ENCODE measurements around the gene IFI30. TPM values are rescaled to one million over a fixed set of nuclear protein-coding genes. Genes with fewer than 3 reads are reported as not detected.
A peak's percentile ranks its signal among the peaks of the same experiment; 100 is the strongest.

The IFI30 gene
- total RNA-seq, 4 donors from 2014 or later, result 10.0 to 50.8 (median 32.8) TPM

- 56% methylated on average over 14 of the region's 27 CpGs; no CpG with 5 or more reads in 1 of the 2 donors for WGBS, 2 donors (ENCODE audit: low coverage in 1 of 2)
- Histone ChIP-seq H3K27me3 (no peaks in the 10 kb centered on the region), H3K4me3 (peak overlapping the region in 2 of 4 donors; percentile 1 to 88), H3K27ac (peak overlapping the region; percentile 87 to 96 (median 92)), H3K36me3 (peaks cover 0 to 6% (median 0%) of the 10 kb centered on the region in 4 donors), H3K9me3 (no peaks in the 10 kb centered on the region), H3K4me1 (peaks cover 14 to 24% (median 19%) of the 10 kb centered on the region in 4 donors)
- peak in 1 of 3 donors; percentile 14 for TF ChIP-seq POLR2AphosphoS5 (IDR thresholded peaks at IDR 0.05)
- TF ChIP-seq EP300 (IDR thresholded peaks at IDR 0.05; ENCODE audit: low read depth), result no peak
- TF ChIP-seq CTCF (IDR thresholded peaks at IDR 0.05), result no peak
- DNase-seq, result peak; percentile 49
- in situ Hi-C loops (cut with MboI; ENCODE audit: low pct_ligation_motif_present in 1 of 4, low pct_unique_long_range_greater_than_20kb in 1 of 4, low sequenced_read_pairs in 3 of 4), result no loop called here
- intact Hi-C loops (cut with DNase I; ENCODE audit: low total_unique reads), result no loop called here
Observed at GRCh38 chr19:18194554-18195238, 21.1 kb downstream of the IFI30 start.

GRCh38 chr19:18196511-18196845, 22.9 kb downstream of the IFI30 start:
- WGBS, 2 donors (ENCODE audit: low coverage in 1 of 2), result 82 to 86% methylated on average over 4 to 7 of the region's 7 CpGs
- no peak for DNase-seq
- in situ Hi-C loops (cut with MboI; ENCODE audit: low pct_ligation_motif_present in 1 of 4, low pct_unique_long_range_greater_than_20kb in 1 of 4, low sequenced_read_pairs in 3 of 4), result no loop called here
- Histone ChIP-seq H3K27ac (no peak overlapping the region), H3K36me3 (peaks cover 0 to 6% (median 0%) of the 10 kb centered on the region in 4 donors), H3K4me1 (peaks cover 14 to 23% (median 19%) of the 10 kb centered on the region in 4 donors), H3K4me3 (no peak overlapping the region), H3K27me3 (no peaks in the 10 kb centered on the region), H3K9me3 (no peaks in the 10 kb centered on the region)
- TF ChIP-seq EP300 (IDR thresholded peaks at IDR 0.05; ENCODE audit: low read depth) (no peak), CTCF (IDR thresholded peaks at IDR 0.05) (no peak), POLR2A (IDR thresholded peaks at IDR 0.05) (no peak)
- intact Hi-C loops (cut with DNase I; ENCODE audit: low total_unique reads), result no loop called here

- 90 to 94% methylated on average over 8 to 18 of the region's 18 CpGs for WGBS, 2 donors (ENCODE audit: low coverage in 1 of 2)
- intact Hi-C loops (cut with DNase I; ENCODE audit: low total_unique reads), result no loop called here
- in situ Hi-C loops (cut with MboI; ENCODE audit: low pct_ligation_motif_present in 1 of 4, low pct_unique_long_range_greater_than_20kb in 1 of 4, low sequenced_read_pairs in 3 of 4), result no loop called here
Observed at GRCh38 chr19:18197306-18197705, 23.7 kb downstream of the IFI30 start.

GRCh38 chr19:18197941-18198340, 24.3 kb downstream of the IFI30 start:
- Histone ChIP-seq H3K4me3 (no peak overlapping the region), H3K9me3 (no peaks in the 10 kb centered on the region), H3K27ac (no peak overlapping the region), H3K36me3 (peaks cover 0 to 6% (median 0%) of the 10 kb centered on the region in 4 donors), H3K4me1 (peaks cover 14 to 23% (median 21%) of the 10 kb centered on the region in 4 donors), H3K27me3 (no peaks in the 10 kb centered on the region)
- 79 to 80% methylated on average over 1 to 6 of the region's 6 CpGs for WGBS, 2 donors (ENCODE audit: low coverage in 1 of 2)
- in situ Hi-C loops (cut with MboI; ENCODE audit: low pct_ligation_motif_present in 1 of 4, low pct_unique_long_range_greater_than_20kb in 1 of 4, low sequenced_read_pairs in 3 of 4) (no loop called here), intact Hi-C loops (cut with DNase I; ENCODE audit: low total_unique reads) (no loop called here)
- TF ChIP-seq EP300 (IDR thresholded peaks at IDR 0.05; ENCODE audit: low read depth) (no peak), CTCF (IDR thresholded peaks at IDR 0.05) (no peak), POLR2AphosphoS5 (IDR thresholded peaks at IDR 0.05) (no peak), POLR2A (IDR thresholded peaks at IDR 0.05) (no peak)
- DNase-seq, result no peak

More at GRCh38 chr19:18197306-18197705, 23.7 kb downstream of the IFI30 start:
- H3K36me3 ChIP-seq, result peaks cover 0 to 6% (median 0%) of the 10 kb centered on the region in 4 donors
- H3K4me1 ChIP-seq, result peaks cover 14 to 18% (median 17%) of the 10 kb centered on the region in 4 donors
- DNase-seq, result no peak
- no peak overlapping the region for H3K27ac ChIP-seq
- no peaks in the 10 kb centered on the region for H3K9me3 ChIP-seq
- no peaks in the 10 kb centered on the region for H3K27me3 ChIP-seq
- no peak overlapping the region for H3K4me3 ChIP-seq
- no peak for TF ChIP-seq POLR2A (IDR thresholded peaks at IDR 0.05)
- TF ChIP-seq CTCF (IDR thresholded peaks at IDR 0.05), result no peak
- no peak for TF ChIP-seq EP300 (IDR thresholded peaks at IDR 0.05; ENCODE audit: low read depth)
- no peak for TF ChIP-seq POLR2AphosphoS5 (IDR thresholded peaks at IDR 0.05)
